ENCODE results near the gene SLC27A3.
"Not testable (repeated sequence)": the region's sequence is repeated elsewhere in the genome, so short reads cannot be mapped to it uniquely, and the experiment has no call there.

Gene SLC27A3

GRCh38 chr1:153760440-153760839 lies 14.8 kb upstream of the SLC27A3 start:
- H3K4me3 ChIP-seq (ENCODE audit: low read depth, low read length): no peak overlapping the region
- no peak for TF ChIP-seq CTCF (IDR thresholded peaks at IDR 0.05; ENCODE audit: low read depth, low read length)
- DNase-seq (ENCODE audit: low read depth, low spot score): no peak
- in situ Hi-C loops (cut with HindIII; ENCODE audit: low sequenced_read_pairs): no loop called here

- H3K4me3 ChIP-seq (ENCODE audit: low read depth, low read length): no peak overlapping the region
- no peak for DNase-seq (ENCODE audit: low read depth, low spot score)
- in situ Hi-C loops (cut with HindIII; ENCODE audit: low sequenced_read_pairs): no loop called here
- no peak for TF ChIP-seq CTCF (IDR thresholded peaks at IDR 0.05; ENCODE audit: low read depth, low read length)
Observed at GRCh38 chr1:153763365-153764225, 11.6 kb upstream of the SLC27A3 start.

- TF ChIP-seq CTCF (IDR thresholded peaks at IDR 0.05; ENCODE audit: low read depth, low read length): no peak
- DNase-seq (ENCODE audit: low read depth, low spot score): no peak
- no peak overlapping the region for H3K4me3 ChIP-seq (ENCODE audit: low read depth, low read length)
- in situ Hi-C loops (cut with HindIII; ENCODE audit: low sequenced_read_pairs): no loop called here
Observed at GRCh38 chr1:153764310-153764709, 10.9 kb upstream of the SLC27A3 start.

GRCh38 chr1:153766663-153767062 lies 8.5 kb upstream of the SLC27A3 start:
- in situ Hi-C loops (cut with HindIII; ENCODE audit: low sequenced_read_pairs); DNase-seq (ENCODE audit: low read depth, low spot score); H3K4me3 ChIP-seq (ENCODE audit: low read depth, low read length): not testable (repeated sequence)

- no peak for DNase-seq (ENCODE audit: low read depth, low spot score)
- no peak overlapping the region for H3K4me3 ChIP-seq (ENCODE audit: low read depth, low read length)
- no peak for TF ChIP-seq CTCF (IDR thresholded peaks at IDR 0.05; ENCODE audit: low read depth, low read length)
- in situ Hi-C loops (cut with HindIII; ENCODE audit: low sequenced_read_pairs): no loop called here
Observed at GRCh38 chr1:153767519-153767918, 7.7 kb upstream of the SLC27A3 start.

GRCh38 chr1:153768316-153769181 lies 6.7 kb upstream of the SLC27A3 start:
- in situ Hi-C loops (cut with HindIII; ENCODE audit: low sequenced_read_pairs): no loop called here
- no peak overlapping the region for H3K4me3 ChIP-seq (ENCODE audit: low read depth, low read length)
- TF ChIP-seq CTCF (IDR thresholded peaks at IDR 0.05; ENCODE audit: low read depth, low read length): no peak
- DNase-seq (ENCODE audit: low read depth, low spot score): no peak

GRCh38 chr1:153769221-153769620 lies 6.0 kb upstream of the SLC27A3 start:
- TF ChIP-seq CTCF (IDR thresholded peaks at IDR 0.05; ENCODE audit: low read depth, low read length): no peak
- no peak for DNase-seq (ENCODE audit: low read depth, low spot score)
- in situ Hi-C loops (cut with HindIII; ENCODE audit: low sequenced_read_pairs): no loop called here
- H3K4me3 ChIP-seq (ENCODE audit: low read depth, low read length): no peak overlapping the region
